Measurements from ENCODE around the gene ZNF683. TPM values are rescaled to one million over a fixed set of nuclear protein-coding genes. Genes with fewer than 3 reads are reported as not detected.

ZNF683 gene
- total RNA-seq, 2 donors from 2014 or later, result not detected

DNA sequence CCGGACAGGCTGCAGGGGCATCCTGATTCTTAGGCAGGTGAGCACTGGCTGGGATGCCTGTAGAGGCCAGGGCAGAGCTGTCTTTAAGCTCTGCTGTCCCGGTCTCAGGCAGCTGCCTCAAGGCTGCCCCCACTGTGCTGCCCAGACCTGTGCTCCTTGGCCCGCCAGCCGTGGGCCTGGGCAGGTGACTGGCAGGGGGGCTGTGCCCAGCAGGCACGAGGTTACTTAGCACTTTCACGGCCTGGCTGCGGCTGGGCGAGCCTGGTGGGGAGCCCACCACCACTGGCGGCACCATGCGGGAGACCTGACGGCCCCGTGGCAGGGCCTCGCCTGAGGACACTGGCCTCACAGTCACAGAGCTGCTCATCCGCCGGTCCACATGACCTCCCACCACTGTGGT lies 26.8 kb downstream of the ZNF683 start:
- H3K9me3 ChIP-seq (ENCODE audit: control insufficient read depth, low read length), result no peaks in the 10 kb centered on the region
- H3K27ac ChIP-seq (ENCODE audit: low read depth, low read length), result no peak overlapping the region
- no peak for DNase-seq
- no peaks in the 10 kb centered on the region for H3K36me3 ChIP-seq (ENCODE audit: control insufficient read depth, insufficient read depth, low read length)
- peaks cover 9% of the 10 kb centered on the region for H3K4me1 Mint-ChIP-seq
- H3K4me1 ChIP-seq (ENCODE audit: control insufficient read depth, insufficient read depth, low read length), result peaks cover 4% of the 10 kb centered on the region
- peaks cover 2% of the 10 kb centered on the region for H3K27me3 Mint-ChIP-seq (ENCODE audit: insufficient read depth)
- TF ChIP-seq, protein P1, sequence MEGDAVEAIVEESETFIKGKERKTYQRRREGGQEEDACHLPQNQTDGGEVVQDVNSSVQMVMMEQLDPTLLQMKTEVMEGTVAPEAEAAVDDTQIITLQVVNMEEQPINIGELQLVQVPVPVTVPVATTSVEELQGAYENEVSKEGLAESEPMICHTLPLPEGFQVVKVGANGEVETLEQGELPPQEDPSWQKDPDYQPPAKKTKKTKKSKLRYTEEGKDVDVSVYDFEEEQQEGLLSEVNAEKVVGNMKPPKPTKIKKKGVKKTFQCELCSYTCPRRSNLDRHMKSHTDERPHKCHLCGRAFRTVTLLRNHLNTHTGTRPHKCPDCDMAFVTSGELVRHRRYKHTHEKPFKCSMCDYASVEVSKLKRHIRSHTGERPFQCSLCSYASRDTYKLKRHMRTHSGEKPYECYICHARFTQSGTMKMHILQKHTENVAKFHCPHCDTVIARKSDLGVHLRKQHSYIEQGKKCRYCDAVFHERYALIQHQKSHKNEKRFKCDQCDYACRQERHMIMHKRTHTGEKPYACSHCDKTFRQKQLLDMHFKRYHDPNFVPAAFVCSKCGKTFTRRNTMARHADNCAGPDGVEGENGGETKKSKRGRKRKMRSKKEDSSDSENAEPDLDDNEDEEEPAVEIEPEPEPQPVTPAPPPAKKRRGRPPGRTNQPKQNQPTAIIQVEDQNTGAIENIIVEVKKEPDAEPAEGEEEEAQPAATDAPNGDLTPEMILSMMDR (conservative IDR thresholded peaks at IDR 0.05), result no peak
- H3K9me3 Mint-ChIP-seq, result no peaks in the 10 kb centered on the region
- no peak overlapping the region for H3K4me3 Mint-ChIP-seq
- H3K27ac Mint-ChIP-seq, result no peak overlapping the region
- H3K4me3 ChIP-seq (ENCODE audit: low read length), result no peak overlapping the region
- WGBS, 2 experiments (ENCODE audit: insufficient coverage in 1 of 2, insufficient read length in 1 of 2), result 91 to 92% methylated on average over 8 to 15 of the region's 15 CpGs
- no peaks in the 10 kb centered on the region for H3K36me3 Mint-ChIP-seq (ENCODE audit: low read depth)
- no peak overlapping the region for H3K9ac ChIP-seq (ENCODE audit: extremely low read depth, low read length, poor library complexity, severe bottlenecking)
- no peaks in the 10 kb centered on the region for H3K27me3 ChIP-seq (ENCODE audit: control insufficient read depth, insufficient read depth, low read length, poor library complexity, severe bottlenecking)

GRCh38 chr1:26344147-26344920 lies 28.2 kb downstream of the ZNF683 start:
- H3K9me3 ChIP-seq (ENCODE audit: control insufficient read depth, low read length), result no peaks in the 10 kb centered on the region
- H3K36me3 Mint-ChIP-seq (ENCODE audit: low read depth), result no peaks in the 10 kb centered on the region
- H3K9ac ChIP-seq (ENCODE audit: extremely low read depth, low read length, poor library complexity, severe bottlenecking), result no peak overlapping the region
- no peaks in the 10 kb centered on the region for H3K9me3 Mint-ChIP-seq
- no peak overlapping the region for H3K27ac ChIP-seq (ENCODE audit: low read depth, low read length)
- DNase-seq, result no peak
- H3K4me3 Mint-ChIP-seq, result no peak overlapping the region
- H3K27me3 ChIP-seq (ENCODE audit: control insufficient read depth, insufficient read depth, low read length, poor library complexity, severe bottlenecking), result no peaks in the 10 kb centered on the region
- H3K4me1 ChIP-seq (ENCODE audit: control insufficient read depth, insufficient read depth, low read length), result no peaks in the 10 kb centered on the region
- peaks cover 2% of the 10 kb centered on the region for H3K27me3 Mint-ChIP-seq (ENCODE audit: insufficient read depth)
- H3K4me3 ChIP-seq (ENCODE audit: low read length), result no peak overlapping the region
- H3K36me3 ChIP-seq (ENCODE audit: control insufficient read depth, insufficient read depth, low read length), result no peaks in the 10 kb centered on the region
- no peak overlapping the region for H3K27ac Mint-ChIP-seq
- TF ChIP-seq, protein P1 (conservative IDR thresholded peaks at IDR 0.05), result no peak
- 94% methylated on average over 3 to 15 of the region's 15 CpGs for WGBS, 2 experiments (ENCODE audit: insufficient coverage in 1 of 2, insufficient read length in 1 of 2)
- H3K4me1 Mint-ChIP-seq, result no peaks in the 10 kb centered on the region

DNA sequence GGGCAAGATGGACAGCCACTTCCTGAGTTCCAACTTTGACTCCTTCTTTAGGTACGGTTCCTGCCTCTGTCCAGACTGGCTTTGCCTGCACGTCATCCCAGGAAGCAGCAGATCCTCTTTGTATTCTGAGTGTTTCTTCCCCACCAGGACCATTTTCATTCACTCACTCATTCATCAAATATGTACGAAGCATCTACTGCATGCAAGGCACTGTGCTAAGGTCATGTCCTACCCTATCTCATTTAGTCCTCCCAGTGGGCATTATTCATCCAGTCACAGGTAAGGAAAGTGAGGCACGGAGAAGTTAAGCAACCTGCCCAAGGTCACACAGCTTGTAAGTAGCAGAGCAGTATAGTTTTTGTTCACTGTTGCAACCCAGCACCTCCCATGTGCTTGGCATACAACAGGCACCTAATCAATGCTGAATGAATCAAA lies 32.5 kb downstream of the ZNF683 start:
- Histone ChIP-seq H3K4me3 (ENCODE audit: low read length) (no peak overlapping the region), H3K9me3 (ENCODE audit: control insufficient read depth, low read length) (no peaks in the 10 kb centered on the region), H3K27me3 (ENCODE audit: control insufficient read depth, insufficient read depth, low read length, poor library complexity, severe bottlenecking) (peaks cover 13% of the 10 kb centered on the region), H3K9ac (ENCODE audit: extremely low read depth, low read length, poor library complexity, severe bottlenecking) (no peak overlapping the region), H3K36me3 (ENCODE audit: control insufficient read depth, insufficient read depth, low read length) (no peaks in the 10 kb centered on the region), H3K27ac (ENCODE audit: low read depth, low read length) (no peak overlapping the region), H3K4me1 (ENCODE audit: control insufficient read depth, insufficient read depth, low read length) (no peaks in the 10 kb centered on the region)
- Mint-ChIP-seq H3K27me3 (ENCODE audit: insufficient read depth) (peaks cover 23% of the 10 kb centered on the region), H3K4me1 (peaks cover 3% of the 10 kb centered on the region), H3K27ac (no peak overlapping the region), H3K9me3 (no peaks in the 10 kb centered on the region), H3K4me3 (no peak overlapping the region), H3K36me3 (ENCODE audit: low read depth) (no peaks in the 10 kb centered on the region)
- DNase-seq, result no peak
- TF ChIP-seq, protein P1 (conservative IDR thresholded peaks at IDR 0.05), result no peak
- 89 to 96% methylated on average over 4 of the region's 4 CpGs for WGBS, 2 experiments (ENCODE audit: insufficient coverage in 1 of 2, insufficient read length in 1 of 2)

All from endodermal cell (in vitro differentiated cells).